Aorta (tissue), 5 donors: Measurements from ENCODE around the gene COL16A1. TPM values are rescaled to one million over a fixed set of nuclear protein-coding genes. Genes with fewer than 3 reads are reported as not detected.

ENCODE experiments used
- ATAC-seq: fragments of 200-7000 bp; cut with Tn5 transposase; one replicate; pipeline ENCODE4 v1.9.1; 2022; ENCODE audit warnings: moderate library complexity; ENCODE audit not compliant: low FRiP score
- DNase-seq, 2 donors: peaks; one replicate each; pipeline ENCODE4 v3.0.0-alpha.2; 2020
- H3K27ac ChIP-seq, 2 donors: one replicate each; pipeline ENCODE4 v1.5.1; 2013; ENCODE audit warnings: low read length in 2 of 2, mild to moderate bottlenecking in 2 of 2, moderate library complexity in 2 of 2, control low read depth in 1 of 2, inconsistent platforms in 1 of 2, low read depth in 1 of 2
- H3K27me3 ChIP-seq, 2 donors: one replicate each; pipeline ENCODE4 v1.6.1; 2013; ENCODE audit warnings: control low read depth in 1 of 2, low read length in 1 of 2, mild to moderate bottlenecking in 1 of 2, moderate library complexity in 1 of 2; ENCODE audit not compliant: insufficient read depth in 2 of 2, control insufficient read depth in 1 of 2
- H3K36me3 ChIP-seq, 2 donors: one replicate each; pipeline ENCODE4 v1.6.1; 2013; ENCODE audit warnings: control low read depth in 1 of 2, low read length in 1 of 2, mild to moderate bottlenecking in 1 of 2; ENCODE audit not compliant: insufficient read depth in 2 of 2, control insufficient read depth in 1 of 2
- H3K4me1 ChIP-seq, 2 donors: one replicate each; pipeline ENCODE4 v1.6.1; 2013; ENCODE audit warnings: low read length in 2 of 2, control low read depth in 1 of 2, mild to moderate bottlenecking in 1 of 2, moderate library complexity in 1 of 2; ENCODE audit not compliant: insufficient read depth in 2 of 2, control insufficient read depth in 1 of 2
- H3K4me3 ChIP-seq, 2 donors: one replicate each; pipeline ENCODE4 v1.5.1; 2013; ENCODE audit warnings: low read length in 2 of 2, control low read depth in 1 of 2, mild to moderate bottlenecking in 1 of 2
- H3K9me3 ChIP-seq: one replicate; pipeline ENCODE4 v1.6.1; 2013; ENCODE audit warnings: mild to moderate bottlenecking, low read length; ENCODE audit not compliant: control insufficient read depth
- WGBS, 2 donors: extraction: QIAGEN DNeasy Blood & Tissue Kit; methylation state at CpG; one replicate each; pipeline ENCODE4 v1.1.7; 2013; 5-methylcytosine and 5-hydroxymethylcytosine counted together
- intact Hi-C, 2 donors: fragments of 100-400 bp; cut with DNase I; formaldehyde crosslinking; loops; one replicate each; pipeline versions ENCODE4 v1.14.2 to v1.15.0; 2022
- polyA plus RNA-seq, 2 donors: library from polyadenylated mRNA; stranded (reverse); fragments of 200-250 nt; gene quantifications; one replicate each; pipeline ENCODE4 v1.2.3, GENCODE V29; 2013
- total RNA-seq, 2 donors: library from RNA; stranded (reverse); fragmentation: NEBNext Ultra II Directional; extraction: Animal tissue kit (Norgen Biotek cat#: 25700); gene quantifications; one replicate each; pipeline ENCODE4 v1.2.1, GENCODE V29; 2021
- donor health status: healthy with polysubstance abuse.
- donor health status: Bipolar disorder and iron deficiency.
- donor health status: DM: no; HTN: no; CAD: no.
- donor health status: DM: no; HTN: no; CAD: no.
- donor health status: DM: yes; HTN: yes; CAD: no.

The COL16A1 gene
- total and polyA plus RNA-seq, 4 donors: 39.8 to 358 (median 130) TPM

- peaks cover 7 to 9% of the 10 kb centered on the region in 2 donors for H3K4me1 ChIP-seq
- H3K4me3 ChIP-seq: no peak overlapping the region
- intact Hi-C loops: no loop called here
- H3K9me3 ChIP-seq: no peaks in the 10 kb centered on the region
- H3K27ac ChIP-seq: peak overlapping the region in 1 of 2 donors; percentile 59
- DNase-seq: peak in 1 of 2 donors; percentile 1
- H3K36me3 ChIP-seq: no peaks in the 10 kb centered on the region
- H3K27me3 ChIP-seq: no peaks in the 10 kb centered on the region
- no peak for ATAC-seq
- 55 to 61% methylated on average over 9 of the region's 9 CpGs for WGBS, 2 donors
Observed at GRCh38 chr1:31650161-31651088, 53.4 kb downstream of the COL16A1 start.

- Histone ChIP-seq H3K4me1 (peaks cover 7 to 9% of the 10 kb centered on the region in 2 donors), H3K9me3 (no peaks in the 10 kb centered on the region), H3K27me3 (no peaks in the 10 kb centered on the region), H3K27ac (peak overlapping the region in 1 of 2 donors; percentile 64), H3K4me3 (no peak overlapping the region), H3K36me3 (no peaks in the 10 kb centered on the region)
- intact Hi-C loops: no loop called here
- WGBS, 2 donors: 62 to 67% methylated on average over 9 of the region's 9 CpGs
- no peak for ATAC-seq
- DNase-seq: peak in 1 of 2 donors; percentile 23
Observed at GRCh38 chr1:31648641-31649357, 55.0 kb downstream of the COL16A1 start.

GRCh38 chr1:31648190-31648589, 55.6 kb downstream of the COL16A1 start:
- intact Hi-C loops: no loop called here
- Histone ChIP-seq H3K27ac (peak overlapping the region in 1 of 2 donors; percentile 64), H3K27me3 (no peaks in the 10 kb centered on the region), H3K36me3 (no peaks in the 10 kb centered on the region), H3K9me3 (no peaks in the 10 kb centered on the region), H3K4me3 (no peak overlapping the region), H3K4me1 (peaks cover 7 to 9% of the 10 kb centered on the region in 2 donors)
- ATAC-seq: no peak
- WGBS, 2 donors: 49 to 52% methylated on average over 2 of the region's 2 CpGs
- no peak for DNase-seq

DNA sequence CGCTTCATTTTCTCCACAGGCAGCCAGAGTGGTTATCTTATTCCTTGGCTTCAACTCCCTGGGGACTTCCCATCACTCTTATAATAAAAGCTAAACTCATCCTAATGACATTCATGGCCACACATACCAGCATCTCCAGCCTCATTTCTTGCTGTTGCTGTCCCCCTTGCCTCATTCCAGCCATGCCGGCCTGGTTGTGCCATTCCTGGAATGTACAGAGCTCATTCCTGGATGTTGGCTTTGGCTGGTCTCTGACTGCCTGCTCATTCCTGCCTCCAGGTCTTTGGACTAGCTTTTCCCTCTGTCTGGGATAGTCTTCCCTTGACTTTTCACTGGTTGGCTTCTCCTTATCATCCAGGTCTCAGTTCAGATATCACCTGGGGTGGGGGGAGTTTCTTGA, 56.7 kb downstream of the COL16A1 start:
- Histone ChIP-seq H3K4me3 (no peak overlapping the region), H3K4me1 (peaks cover 7 to 9% of the 10 kb centered on the region in 2 donors), H3K27me3 (no peaks in the 10 kb centered on the region), H3K27ac (peak overlapping the region; percentile 62 to 99), H3K9me3 (no peaks in the 10 kb centered on the region), H3K36me3 (no peaks in the 10 kb centered on the region)
- 4 to 6% methylated on average over 2 of the region's 2 CpGs for WGBS, 2 donors
- intact Hi-C loops: no loop called here
- DNase-seq (no peak), ATAC-seq (no peak)

DNA sequence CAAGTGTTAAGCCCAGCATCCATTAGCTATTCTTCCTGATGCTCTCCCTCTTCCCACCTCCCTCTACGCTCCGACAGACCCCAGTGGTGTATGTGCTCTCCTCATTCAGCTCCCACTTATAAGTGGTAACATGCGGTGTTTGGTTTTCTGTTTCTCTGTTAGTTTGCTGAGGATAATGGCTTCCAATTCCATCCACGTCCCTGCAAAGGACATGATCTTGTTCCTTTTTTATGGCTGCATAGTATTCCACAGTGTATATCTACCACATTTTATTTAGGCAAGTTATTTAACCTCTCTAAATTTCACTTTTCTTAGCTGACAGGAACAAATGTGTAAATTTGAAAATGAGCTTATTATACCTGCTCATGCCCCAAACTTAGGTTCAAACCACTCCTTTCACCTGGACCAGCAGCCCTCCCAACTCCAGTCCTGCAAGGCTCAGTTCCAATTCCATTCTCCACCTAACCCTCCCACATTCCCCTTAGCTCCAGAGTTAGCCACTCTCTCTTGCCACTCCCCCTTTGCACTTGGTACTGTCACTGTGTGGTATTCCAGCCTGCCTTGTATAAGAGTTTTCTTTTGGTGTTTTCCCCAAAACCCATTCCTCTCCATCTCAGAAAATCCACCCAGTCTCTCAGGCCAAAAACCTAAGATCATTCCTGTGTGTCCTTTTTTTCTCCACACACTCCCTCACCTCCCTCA, 57.4 kb downstream of the COL16A1 start:
- 95 to 99% methylated on average over 4 of the region's 4 CpGs for WGBS, 2 donors
- Histone ChIP-seq H3K9me3 (no peaks in the 10 kb centered on the region), H3K36me3 (no peaks in the 10 kb centered on the region), H3K4me3 (no peak overlapping the region), H3K27me3 (no peaks in the 10 kb centered on the region), H3K4me1 (peaks cover 7 to 9% of the 10 kb centered on the region in 2 donors), H3K27ac (peak overlapping the region; percentile 62 to 99)
- DNase-seq (no peak), ATAC-seq (no peak)
- intact Hi-C loops: no loop called here

DNA sequence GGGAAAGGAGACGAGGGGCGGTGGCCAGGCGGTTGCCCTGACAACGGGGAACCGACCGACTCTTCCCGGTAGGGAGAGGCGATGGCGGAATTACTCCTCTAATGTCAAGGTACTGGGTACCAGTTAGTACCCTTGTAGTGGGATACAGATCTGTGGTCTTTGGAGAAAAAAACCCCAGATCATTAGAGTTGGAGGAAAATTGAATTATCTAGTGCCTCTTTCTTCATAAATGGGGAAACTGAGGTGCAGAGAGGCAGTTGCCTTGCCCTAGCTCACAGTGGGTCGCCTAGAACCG, 58.6 kb downstream of the COL16A1 start:
- intact Hi-C loops: no loop called here

DNA sequence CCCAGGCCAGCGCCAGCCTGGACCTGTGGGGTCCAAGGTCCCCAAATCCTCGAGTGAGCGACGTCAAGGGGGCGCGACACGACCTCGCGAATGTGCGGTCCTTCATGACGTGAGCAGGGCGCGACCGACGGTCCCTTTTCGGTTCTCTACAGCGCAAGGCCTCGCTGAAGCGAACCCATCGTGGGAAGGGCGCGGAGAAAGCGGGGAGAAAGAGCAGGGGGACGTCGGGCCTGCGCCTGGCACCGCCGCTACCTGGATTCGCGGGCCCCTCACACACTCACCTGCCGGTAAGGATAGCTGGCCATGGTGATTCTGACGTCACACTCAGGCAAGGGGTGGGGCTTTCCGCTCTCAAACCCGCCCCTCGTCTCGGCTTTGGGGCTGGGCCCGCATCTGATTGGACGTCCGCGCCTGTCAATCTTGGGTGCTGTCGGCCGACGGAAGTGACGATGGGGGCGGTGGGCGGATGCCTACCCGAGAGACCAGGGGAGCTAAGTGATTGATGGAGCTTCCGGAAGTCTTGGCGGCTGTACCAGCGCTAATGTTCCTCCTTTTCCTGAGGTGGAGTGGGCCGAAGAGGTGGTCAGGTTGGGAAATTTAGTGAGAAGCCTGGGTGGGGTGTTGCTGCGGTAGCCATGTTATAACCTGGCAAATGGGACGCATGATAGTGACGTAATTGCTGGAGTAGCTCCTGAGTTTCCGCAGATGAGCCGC, 59.1 kb downstream of the COL16A1 start, which contains the start of gene PEF1:
PEF1 (minus strand) TSS at position 317 of the 714 bp plus-strand sequence; CDS start at position 305, 12 bp downstream.
- DNase-seq (peak; percentile 99 to 100), ATAC-seq (peak; percentile 97)
- Histone ChIP-seq H3K27me3 (no peaks in the 10 kb centered on the region), H3K27ac (peak within 1 kb of the TSS; percentile 24 to 93), H3K4me1 (peaks cover 7 to 9% of the 10 kb centered on the region in 2 donors), H3K4me3 (peak within 1 kb of the TSS; percentile 52 to 59), H3K9me3 (no peaks in the 10 kb centered on the region), H3K36me3 (no peaks in the 10 kb centered on the region)
- intact Hi-C loops: loop anchor here in 1 of 2 donors (1.0 kb wide), 1 partner anchor 76 kb away; no protein-coding TSS in a partner anchor
- WGBS, 2 donors: 0% methylated on average over 53 to 56 of the region's 56 CpGs

More for the DNA sequence above, 58.6 kb downstream of the COL16A1 start:
- Histone ChIP-seq H3K4me3 (peak overlapping the region; percentile 9 to 59), H3K27ac (peak overlapping the region; percentile 24 to 93), H3K36me3 (no peaks in the 10 kb centered on the region), H3K9me3 (no peaks in the 10 kb centered on the region), H3K4me1 (peaks cover 7 to 9% of the 10 kb centered on the region in 2 donors), H3K27me3 (no peaks in the 10 kb centered on the region)
- DNase-seq: no peak
- WGBS, 2 donors: 1% methylated on average over 11 of the region's 11 CpGs
- ATAC-seq: no peak
